HG02763 (cell line): ENCODE measurements around the gene DFFA.
"Not testable (repeated sequence)": the region's sequence is repeated elsewhere in the genome, so short reads cannot be mapped to it uniquely, and the experiment has no call there.

Experiments
- ATAC-seq: cut with Tn5 transposase; IDR thresholded peaks from one replicate; pipeline ENCODE4 v1.9.1; 2021; ENCODE audit warnings: mild to moderate bottlenecking, moderate library complexity; ENCODE audit not compliant: unreplicated experiment

DFFA gene

DNA sequence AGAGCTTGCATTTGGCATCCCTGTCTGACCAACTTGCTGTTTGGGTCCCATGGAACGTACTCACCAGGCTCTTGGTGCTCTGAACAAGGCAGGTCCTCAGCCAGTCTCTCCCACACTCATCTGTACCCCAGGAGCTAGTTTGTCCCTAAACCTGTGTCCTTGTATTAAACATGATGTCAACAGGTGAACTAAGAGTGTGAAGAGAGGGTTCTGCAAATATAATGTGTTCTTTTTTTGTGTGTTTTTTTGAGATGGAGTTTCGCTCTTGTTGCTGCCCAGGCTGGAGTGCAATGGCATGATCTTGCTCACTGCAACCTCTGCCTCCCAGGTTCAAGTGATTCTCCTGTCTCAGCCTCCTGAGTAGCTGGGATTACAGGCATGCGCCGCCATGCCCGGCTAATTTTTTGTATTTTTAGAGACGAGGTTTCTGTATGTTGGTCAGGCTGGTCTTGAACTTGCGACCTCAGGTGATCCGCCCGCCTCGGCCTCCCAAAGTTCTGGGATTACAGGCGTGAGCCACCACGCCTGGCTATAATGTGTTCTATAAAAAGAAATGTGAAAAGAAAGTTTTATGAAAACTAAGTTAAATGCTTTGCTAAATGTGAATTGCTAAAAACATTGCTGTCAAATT is 33.8 kb upstream of the DFFA start:
- ATAC-seq, result not testable (repeated sequence)

DNA sequence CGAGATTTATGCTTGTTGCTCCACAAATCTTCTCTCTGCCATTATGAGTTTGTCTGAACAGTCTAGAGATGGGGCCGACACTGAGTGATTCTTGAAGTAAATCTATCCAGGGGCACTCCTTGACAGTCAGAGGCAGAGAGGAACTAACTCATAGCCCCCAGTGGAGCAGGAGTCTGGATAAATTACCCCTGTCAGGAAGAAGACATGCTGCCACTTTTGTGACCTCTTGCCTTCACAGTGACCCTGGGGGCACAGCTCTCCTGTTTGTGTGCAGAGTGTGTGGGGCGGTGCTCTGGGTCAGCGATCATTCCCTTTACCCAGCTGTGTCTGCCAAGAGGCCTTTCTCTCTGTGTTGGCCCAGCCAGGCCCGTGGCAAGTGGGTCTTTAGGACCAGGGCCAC is 31.9 kb upstream of the DFFA start:
- ATAC-seq, result no peak

DNA sequence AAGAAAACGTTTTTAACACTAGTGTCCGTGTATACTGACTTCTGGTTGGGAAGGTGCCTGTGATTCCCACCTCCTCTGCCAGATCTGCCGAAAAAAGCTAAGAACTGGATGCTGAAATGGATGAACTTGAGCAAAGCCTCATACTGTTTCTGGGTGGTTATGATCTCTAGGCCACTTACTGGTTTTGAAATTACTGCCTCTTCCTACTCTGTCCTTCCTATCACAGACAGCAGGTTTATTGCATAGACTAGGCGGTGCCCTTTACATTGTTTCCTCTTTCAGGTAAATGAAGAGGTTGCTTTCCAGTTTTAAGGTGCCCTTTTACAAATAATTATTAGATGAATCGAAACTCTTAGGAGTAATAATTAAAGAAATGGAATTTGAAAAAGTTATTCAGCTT is 29.9 kb upstream of the DFFA start:
- no peak for ATAC-seq

DNA sequence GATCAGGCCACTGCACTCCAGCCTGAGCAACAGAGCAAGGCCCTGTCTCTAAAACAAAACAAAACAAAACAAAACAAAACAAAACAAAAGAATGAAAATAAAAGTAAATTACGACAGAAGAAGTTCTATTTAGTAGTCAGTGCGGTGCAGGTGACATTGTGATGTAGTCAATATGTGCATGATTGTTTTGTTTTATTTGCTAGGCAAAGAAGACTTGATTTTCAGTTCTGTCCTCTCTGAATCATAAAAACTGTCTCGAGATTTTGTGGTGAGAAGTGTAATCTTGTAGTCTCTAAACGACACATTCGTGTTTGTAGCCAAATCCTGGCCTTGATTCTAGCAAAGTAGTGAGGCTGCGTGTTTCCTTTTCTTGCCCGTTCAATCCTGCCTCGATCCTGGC is 25.9 kb upstream of the DFFA start:
- no peak for ATAC-seq

DNA sequence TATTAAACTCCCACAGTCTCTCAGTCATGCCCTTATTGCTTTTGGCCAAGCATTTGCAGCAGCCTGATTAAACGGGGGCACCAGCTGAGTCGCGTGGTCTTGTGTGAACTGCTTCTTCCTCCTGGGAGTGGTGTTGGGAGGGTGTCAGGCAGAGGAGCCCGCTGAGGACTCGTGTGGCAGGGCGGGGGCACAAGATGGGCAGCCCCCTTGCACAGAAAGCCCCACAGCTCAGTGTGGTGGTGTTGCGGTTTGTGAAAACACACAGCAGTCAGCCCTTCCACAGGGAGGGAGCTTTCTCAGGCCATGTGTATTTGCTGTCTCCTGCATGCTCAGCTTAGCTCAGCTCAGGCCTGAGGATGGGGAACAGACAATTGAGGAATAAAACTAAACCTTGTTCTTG is 24.8 kb upstream of the DFFA start:
- ATAC-seq, result no peak

DNA sequence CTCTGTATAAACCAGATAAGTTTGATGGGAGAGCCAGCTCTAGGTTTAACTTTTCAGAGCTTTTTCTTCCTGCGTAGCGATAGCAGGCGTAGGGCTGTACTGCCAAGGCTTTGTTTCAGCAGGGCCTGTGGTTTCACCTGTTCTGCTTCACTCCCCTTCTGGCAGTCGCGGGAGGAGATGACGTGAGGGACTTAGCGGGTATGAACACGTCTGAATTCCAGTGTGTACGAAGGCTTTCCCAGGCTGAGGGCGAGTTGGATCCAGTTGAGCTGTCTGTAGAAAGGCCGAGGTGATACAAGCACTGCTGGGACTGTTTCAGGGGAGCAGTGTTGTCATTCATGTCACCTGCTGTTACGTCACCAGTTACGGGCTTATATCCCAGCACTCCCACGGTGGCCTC is 23.6 kb upstream of the DFFA start:
- no peak for ATAC-seq

DNA sequence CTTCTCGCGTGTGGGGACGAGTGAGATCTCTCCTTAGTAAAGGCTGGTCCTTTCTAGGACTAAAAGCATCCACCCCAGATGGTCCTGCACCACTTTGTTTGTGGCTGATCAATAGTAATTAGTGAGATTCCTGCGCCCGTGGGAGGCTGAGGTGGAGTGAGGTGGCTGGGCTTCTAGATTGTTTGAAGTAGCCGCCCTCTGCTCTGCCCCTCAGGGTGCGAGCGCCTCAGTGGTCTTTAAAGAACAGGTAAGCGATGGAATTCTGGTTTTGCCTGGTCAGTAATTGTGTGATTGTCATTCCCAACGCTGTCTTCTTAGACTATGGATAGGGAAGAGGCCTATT is 23.1 kb upstream of the DFFA start:
- ATAC-seq, result no peak

DNA sequence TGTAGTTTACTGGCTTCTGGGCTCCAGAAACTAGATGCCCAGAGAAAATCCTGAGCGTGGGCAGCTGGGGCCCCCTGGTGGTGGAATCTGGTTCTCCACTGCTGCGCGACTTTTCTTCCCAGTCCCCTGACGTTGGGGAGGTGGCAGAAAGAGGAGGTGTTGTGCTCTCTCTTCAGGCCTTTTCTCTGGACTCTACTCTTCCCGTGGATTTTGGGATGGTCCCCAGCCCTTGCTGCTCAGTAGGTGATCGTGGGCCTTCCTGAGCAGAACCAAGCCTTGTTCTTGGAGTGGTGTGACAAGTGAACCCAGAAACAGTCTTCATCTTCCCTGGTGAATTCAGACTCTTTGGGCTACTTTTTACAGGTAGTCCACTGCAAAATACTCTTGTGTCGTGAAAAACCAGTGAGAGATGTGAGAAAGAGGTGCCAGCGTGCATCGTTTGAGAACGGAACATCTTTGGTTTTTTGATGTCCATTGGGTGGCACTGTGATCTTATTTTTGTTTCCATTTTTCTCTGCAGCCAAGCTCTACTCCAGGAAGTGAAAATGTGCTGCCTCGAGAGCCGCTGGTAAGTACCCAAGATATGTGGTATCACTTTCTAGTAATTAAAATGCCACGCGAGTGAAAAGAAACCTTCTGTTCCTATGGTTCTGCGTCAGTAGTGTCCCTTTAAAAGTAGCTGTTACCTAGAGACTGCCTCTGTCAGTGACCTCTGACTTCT is 22.6 kb upstream of the DFFA start:
- ATAC-seq, result peak; percentile 65

DNA sequence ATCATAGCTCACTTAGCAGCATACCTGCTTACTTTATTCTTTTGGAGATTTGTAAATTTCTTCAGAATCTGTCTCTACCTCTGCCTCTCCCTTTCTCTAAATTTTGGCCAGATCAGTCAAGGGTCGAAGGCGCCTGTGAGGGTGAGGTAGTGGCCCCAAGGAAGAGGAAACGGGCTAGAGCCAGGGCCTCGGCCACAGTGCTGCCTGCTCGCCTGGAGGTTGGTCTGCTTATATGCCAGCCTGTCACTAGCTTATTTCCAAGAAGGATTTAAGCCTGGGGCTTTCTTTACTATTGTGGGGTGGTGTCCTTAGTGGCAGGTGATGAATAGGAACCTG is 22.1 kb upstream of the DFFA start:
- ATAC-seq, result no peak

DNA sequence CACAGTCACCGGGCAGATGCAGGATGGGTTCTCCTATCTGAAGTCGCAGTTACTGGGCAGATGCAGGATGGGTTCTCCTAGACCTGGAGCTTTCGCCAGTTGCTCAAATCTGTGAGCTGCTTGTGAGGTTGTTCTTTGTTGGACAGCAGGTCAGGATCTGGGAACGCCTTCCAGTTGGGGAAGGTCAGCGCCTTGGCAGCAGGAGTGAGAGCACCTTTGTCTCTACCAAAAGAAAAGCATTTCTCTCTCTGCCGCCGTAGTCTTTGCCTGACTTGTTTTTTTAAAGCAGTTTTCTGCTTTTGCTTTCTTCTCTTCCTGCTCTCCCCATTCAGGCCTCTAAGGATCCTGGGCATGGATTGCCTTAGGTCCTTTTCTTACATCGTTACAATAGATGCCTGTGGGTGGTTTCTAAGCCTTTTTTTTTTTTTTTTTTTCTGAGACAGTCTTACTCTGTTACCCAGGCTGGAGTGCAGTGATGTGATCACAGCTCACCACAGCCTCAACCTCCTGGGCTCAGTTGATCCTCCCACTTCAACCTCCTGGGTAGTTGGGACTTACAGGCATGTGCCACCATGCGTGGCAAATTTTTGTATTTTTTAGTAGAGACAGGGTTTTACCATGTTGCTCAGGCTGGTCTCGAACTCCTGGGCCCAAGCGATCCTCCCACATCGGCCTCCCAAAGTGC is 18.1 kb upstream of the DFFA start:
- no peak for ATAC-seq

DNA sequence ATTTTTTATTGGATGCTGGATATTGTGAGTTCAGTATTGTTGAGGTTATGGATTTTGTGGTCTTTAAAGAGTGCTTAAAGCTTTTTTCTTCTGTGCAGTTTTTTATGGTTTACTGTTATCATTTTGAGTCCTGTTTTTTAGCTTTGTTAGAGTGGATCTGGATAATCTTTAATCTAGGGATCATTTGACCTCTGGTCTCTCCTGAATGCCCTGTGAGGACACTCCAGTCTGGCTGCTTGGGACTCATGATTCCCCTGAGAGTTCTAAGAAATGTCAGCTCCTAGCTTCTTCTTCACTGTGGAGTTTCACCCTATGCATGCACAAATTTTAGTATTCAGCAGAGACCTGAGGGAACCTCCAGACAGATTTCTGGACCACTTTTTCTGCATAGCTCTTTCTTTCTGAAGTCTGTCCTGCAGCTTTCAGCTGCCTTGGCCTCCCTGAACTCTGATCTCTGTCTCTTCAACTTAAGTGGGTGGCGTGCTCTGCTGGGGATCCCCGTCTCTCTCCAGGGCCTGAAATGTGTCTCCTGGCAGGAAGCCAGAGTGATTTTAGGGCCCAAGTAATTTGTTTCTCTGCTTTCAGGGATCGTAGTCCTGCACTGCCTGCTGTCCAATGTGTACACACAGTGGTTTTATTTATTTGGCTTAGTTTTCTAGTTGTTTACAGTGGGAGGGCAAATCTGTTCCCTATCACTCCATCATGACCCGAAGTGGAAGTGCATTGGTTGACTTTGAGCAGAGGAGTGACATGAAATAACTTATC is 17.1 kb upstream of the DFFA start:
- ATAC-seq, result no peak

DNA sequence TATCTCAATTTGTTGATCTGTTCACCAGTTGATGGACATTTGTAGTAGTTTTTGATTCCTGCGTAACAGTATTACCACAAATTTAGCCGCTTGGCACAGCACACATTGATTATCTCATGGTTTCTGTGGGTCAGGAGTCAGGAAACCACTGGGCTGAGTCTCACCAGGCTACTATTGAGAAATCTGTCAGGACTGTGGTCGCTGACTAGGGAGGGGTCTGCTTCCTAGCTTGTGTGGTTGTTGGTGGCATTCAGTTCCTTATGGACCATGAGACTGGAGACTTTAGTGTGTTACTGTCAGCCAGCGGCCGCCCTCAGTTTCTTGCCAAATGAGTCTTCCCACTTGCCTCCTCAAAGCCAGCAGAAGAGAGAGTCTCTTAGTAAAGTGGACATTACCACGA is 12.2 kb upstream of the DFFA start:
- no peak for ATAC-seq

DNA sequence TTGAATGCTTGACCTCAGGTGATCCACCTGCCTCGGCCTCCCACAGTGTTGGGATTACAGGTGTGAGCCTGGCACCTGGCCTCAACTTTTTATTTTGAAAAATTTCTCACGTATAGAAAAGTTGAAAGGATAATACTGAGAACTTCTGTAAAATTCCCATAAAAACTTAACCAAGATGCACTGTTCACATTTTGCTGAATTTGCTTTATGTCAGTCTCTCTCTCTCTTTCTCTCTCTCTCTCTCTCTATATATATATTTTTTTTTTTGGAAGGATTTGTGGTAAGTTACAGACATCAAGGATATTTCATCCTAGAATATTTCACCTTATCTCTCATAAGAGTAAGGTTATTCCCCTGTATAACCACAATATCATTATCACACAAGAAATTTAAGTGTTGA is 8.3 kb upstream of the DFFA start:
- no peak for ATAC-seq

DNA sequence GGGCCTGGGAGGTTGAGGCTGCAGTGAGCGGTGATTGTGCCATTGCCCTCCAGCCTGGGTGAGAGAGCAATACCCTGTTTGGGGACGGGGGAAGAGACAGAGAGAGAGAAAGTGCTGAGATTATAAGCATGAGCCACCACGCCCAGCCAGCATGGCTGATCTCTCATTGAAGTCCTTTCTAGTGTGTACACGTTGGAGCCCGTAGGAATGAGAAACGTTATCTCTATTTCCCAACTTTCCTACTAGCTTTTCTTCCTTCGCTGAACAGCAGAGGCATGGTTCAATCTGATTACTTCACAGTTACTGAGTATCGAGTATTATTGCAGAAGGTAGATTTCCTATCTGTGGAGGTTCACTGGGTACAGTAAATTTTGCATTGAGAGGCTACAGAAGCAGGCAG is 7.0 kb upstream of the DFFA start:
- no peak for ATAC-seq

DNA sequence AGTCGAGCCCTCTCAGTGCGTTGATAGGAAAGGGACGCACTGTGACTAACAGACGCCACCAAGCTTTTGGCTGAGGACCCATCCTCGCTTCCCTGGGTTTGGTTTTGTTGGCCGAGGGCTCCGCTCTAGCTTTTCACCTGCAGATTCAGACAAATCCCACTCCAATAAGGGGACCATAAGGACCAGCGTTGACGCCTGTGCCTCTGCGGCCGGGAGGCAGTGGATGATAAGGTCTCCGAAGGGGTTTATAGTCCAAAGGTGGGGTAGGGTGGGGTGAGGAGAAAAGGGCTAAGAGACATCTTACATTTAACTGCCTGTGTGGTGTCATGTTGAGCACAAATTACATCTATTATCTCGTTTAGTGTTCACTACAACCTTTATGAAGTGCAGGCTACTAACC is 3.2 kb upstream of the DFFA start:
- no peak for ATAC-seq

DNA sequence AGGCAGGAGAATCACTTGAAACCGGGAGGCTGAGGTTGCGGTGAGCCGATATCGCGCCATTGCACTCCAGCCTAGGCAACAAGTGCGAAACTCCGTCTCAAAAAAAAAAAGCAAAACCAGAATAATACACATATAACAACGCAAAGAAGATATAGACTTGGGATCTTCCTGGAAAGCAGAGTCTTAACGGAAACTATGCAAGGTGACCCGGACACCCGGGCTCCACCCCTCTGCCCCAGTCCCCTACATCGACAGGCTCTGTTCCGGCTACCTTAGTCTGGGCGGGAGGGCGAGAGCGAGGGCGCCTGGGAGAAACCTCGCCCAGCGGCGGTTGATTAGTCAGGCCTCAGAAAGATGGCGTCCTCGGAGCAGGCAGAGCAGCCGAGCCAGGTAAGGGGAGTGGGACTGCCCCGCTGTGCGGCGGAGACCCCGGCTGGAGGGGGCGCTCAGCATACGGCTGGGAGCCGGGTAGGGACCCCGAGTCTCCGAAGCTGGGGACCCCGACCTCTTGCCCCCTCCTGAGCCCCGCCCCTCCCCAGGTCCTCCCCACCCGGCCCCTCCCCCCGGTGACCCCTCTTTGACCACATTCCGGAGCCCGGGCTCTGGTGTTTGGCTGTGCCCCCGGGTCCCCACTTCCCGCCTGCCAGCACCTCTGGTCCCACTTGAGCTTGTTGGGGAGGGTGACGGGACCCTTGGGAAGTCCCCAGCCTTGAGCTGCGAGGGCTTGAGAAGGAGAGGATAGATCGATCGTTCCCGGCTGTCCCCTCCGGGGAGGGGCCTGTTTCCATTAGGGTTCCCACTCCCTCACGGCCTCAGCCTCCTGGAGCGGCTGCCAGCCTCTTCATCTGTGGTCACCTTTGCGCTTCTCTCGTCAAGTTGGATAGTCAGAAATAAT is 2.5 kb upstream of the DFFA start, which contains the start of gene PEX14:
Gene PEX14 (plus strand): TSS at position 338 of the 895 bp plus-strand sequence. CDS start 17 bp downstream, at position 355.
- ATAC-seq, result peak; percentile 64

DNA sequence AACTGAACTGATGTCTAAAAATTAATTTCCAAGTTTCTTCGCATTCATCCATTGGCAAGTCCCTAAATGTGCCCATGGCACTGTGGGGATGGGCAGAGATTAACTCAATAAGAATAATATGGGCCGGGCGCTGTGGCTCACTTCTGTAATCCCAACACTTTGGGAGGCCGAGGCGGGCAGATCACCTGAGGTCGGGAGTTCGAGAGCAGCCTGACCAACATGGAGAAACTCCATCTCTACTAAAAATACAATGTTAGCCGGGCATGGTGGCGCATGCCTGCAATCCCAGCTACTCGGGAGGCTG is 1.9 kb upstream of the DFFA start:
- not testable (repeated sequence) for ATAC-seq

DNA sequence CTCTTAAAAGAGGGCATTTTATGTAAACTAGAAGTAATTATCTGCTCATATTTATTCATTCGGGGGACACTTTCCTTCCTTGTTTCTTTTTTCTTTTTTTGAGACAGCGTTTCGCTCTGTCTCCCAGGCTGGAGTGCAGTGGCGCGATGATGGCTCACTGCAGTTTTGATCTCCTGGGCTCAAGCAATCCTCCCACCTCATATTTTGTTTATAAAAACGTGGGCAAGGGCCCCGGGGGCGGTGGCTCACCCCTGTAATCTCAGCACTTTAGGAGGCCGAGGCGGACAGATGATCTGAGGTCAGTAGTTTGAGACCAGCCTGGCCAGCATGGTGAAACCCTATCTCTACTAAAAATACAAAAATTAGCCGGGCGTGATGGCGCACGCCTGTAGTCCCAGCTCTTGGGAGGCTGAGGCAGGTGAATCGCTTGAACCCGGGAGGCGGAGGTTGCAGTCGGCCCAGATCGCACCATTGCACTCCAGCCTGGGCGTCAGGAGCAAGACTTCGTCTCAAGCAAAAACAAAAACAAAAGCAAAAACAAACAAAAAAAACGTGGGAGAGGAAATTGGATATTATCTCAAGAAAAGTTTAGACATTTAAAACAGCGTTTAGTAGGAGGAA is 926 bp upstream of the DFFA start:
- no peak for ATAC-seq

DNA sequence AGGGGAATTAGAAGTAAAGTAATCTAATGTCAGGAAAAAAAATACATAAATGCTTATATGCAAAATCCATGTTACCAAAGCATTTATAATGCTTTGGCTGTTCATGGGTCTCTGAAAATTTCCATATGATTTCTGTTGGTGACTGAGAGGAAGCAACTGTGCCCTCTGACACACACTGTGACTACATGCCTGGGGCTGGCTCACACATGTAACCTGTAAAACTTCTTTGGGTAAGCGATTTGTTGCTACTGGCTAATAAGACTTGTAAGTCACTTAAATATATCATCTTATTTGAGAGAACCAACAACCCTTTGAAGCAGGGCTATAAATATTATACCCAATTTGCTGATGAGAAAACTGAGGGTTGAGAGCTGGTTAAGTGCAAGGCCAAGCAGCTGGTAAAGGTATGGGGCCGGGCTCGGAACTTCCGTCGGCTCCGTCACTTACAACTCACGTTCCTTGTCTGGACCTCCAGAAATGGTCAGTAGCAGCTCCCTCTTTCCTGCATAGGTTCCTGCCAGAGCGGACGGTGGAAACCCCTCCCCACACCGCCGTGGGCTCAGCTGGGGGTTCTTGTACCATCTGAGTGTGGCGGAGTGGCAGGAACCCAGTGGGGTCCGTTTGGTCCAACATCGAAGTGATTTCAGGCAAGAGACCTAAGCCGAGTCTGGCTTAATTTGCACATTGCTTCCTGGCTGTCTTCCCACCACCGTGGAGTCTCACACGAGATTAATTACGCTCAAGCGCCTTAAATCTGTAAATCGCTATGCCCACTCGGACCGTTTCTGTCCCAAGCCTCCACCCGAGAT is 714 bp downstream of the DFFA start:
- ATAC-seq, result no peak

DNA sequence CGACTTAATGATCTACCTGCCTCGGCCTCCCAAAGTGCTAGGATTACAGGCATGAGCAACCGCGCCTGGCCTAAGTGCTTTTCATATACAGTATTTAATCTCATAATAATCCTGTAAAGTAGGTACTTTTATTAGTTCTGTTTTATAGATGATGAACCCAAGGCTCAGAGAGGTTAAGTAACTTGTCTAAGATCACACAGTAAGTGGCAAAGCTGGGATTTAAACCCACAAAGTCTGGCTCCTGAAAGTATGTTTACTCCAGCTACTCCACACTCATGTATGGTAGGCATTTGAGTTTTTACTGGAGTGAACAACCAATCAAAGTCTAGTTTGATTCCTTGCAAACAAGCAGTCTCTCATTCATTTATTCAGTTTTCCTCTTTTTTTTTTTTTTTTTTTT is 2.3 kb downstream of the DFFA start:
- no peak for ATAC-seq
